Calu3 (cell line): ENCODE data around the gene LAGE3. TPM values are rescaled to one million over a fixed set of nuclear protein-coding genes. Genes with fewer than 3 reads are reported as not detected.

Experiments used
- BruUV-seq: library from RNA; stranded (reverse); fragments of 400-500 nt; replicated peaks from 2 replicates; lab custom pipeline; 2021; lab: Mats Ljungman, UMichigan
- CTCF ChIA-PET: fragments of 300-600 bp; sonication (Branson Sonifier 250); formaldehyde crosslinking; loops from one replicate; lab custom pipeline; 2022; ENCODE audit warnings: antibody characterized with exemption; lab: Charles Lee
- DNase-seq: peaks from one replicate; pipeline ENCODE4 v3.0.0; 2022
- H3K27ac Mint-ChIP-seq: one replicate; pipeline ENCODE4 v1.8.0; 2022; ENCODE audit warnings: mixed read lengths; ENCODE audit not compliant: unreplicated experiment
- H3K27me3 Mint-ChIP-seq: one replicate; pipeline ENCODE4 v1.8.0; 2022; ENCODE audit warnings: mixed read lengths; ENCODE audit not compliant: unreplicated experiment
- H3K36me3 Mint-ChIP-seq: one replicate; pipeline ENCODE4 v1.8.0; 2022; ENCODE audit warnings: mild to moderate bottlenecking, moderate library complexity, mixed read lengths; ENCODE audit not compliant: insufficient read depth, unreplicated experiment
- H3K4me1 Mint-ChIP-seq: one replicate; pipeline ENCODE4 v1.8.0; 2022; ENCODE audit warnings: mild to moderate bottlenecking, low read depth, mixed read lengths; ENCODE audit not compliant: unreplicated experiment
- H3K4me3 Mint-ChIP-seq: one replicate; pipeline ENCODE4 v1.8.0; 2022; ENCODE audit warnings: mild to moderate bottlenecking, low read depth, moderate library complexity, mixed read lengths; ENCODE audit not compliant: unreplicated experiment
- H3K9me3 Mint-ChIP-seq: one replicate; pipeline ENCODE4 v1.8.0; 2022; ENCODE audit warnings: low read depth, mixed read lengths; ENCODE audit not compliant: unreplicated experiment
- CTCF ChIP-seq: fragments of 200-600 bp; IDR thresholded peaks from one replicate; pipeline ENCODE4 v1.8.0; 2022; ENCODE audit warnings: antibody characterized with exemption; ENCODE audit not compliant: unreplicated experiment
- intact Hi-C: fragments of 100-400 bp; cut with micrococcal nuclease; formaldehyde crosslinking; loops from one replicate; pipeline ENCODE4 v1.10.0; 2022; ENCODE audit not compliant: unreplicated experiment
- total RNA-seq: library from RNA; stranded (reverse); gene quantifications from 2 replicates; pipeline ENCODE4 v1.2.3, GENCODE V29; 2022

LAGE3 gene
- total RNA-seq, 1 experiment from 2014 or later, result 25.5 TPM

DNA sequence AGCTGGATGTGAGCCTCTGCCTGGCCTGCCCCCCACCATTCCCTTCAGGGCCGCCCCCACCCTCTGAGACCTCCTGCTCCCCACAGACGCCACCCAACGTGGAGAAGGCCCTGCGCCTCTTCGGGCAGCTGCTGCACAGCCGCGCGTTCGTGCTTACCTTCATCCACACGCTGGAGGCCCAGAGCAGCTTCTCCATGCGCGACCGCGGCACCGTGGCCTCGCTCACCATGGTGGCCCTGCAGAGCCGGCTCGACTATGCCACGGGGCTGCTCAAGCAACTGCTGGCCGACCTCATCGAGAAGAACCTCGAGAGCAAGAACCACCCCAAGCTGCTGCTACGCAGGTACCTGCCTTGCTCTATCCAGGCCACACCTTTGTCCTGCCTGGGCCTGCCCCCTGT is 10.9 kb downstream of the LAGE3 start:
- DNase-seq, result no peak
- TF ChIP-seq CTCF, result no peak
- Mint-ChIP-seq H3K27ac (no peak overlapping the region), H3K4me3 (no peak overlapping the region), H3K4me1 (no peaks in the 10 kb centered on the region), H3K9me3 (no peaks in the 10 kb centered on the region), H3K36me3 (peaks cover 36% of the 10 kb centered on the region), H3K27me3 (no peaks in the 10 kb centered on the region)
- intact Hi-C loops, result no loop called here
- CTCF ChIA-PET, result no interaction called here
- no TSS peak for BruUV-seq

DNA sequence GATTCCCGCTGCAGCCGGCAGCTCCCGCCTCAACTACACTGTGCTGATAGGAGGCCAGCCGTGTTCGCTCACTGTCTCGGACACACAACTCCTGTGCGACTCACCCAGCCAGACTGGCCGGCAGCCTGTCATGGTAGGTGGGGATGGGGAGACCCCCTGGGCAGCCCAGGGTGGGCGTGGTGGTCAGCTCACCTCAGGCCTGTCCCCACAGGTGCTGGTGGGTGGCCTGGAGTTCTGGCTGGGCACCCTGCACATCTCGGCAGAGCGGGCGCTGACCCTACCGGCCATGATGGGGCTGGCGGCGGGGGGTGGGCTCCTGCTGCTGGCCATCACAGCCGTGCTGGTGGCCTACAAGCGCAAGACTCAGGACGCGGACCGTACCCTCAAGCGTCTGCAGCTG is 11.5 kb downstream of the LAGE3 start:
- TF ChIP-seq CTCF, result no peak
- BruUV-seq, result no TSS peak
- no peak for DNase-seq
- intact Hi-C loops, result no loop called here
- H3K9me3 Mint-ChIP-seq, result no peaks in the 10 kb centered on the region
- H3K27me3 Mint-ChIP-seq, result no peaks in the 10 kb centered on the region
- no peak overlapping the region for H3K27ac Mint-ChIP-seq
- CTCF ChIA-PET, result no interaction called here
- H3K4me3 Mint-ChIP-seq, result no peak overlapping the region
- no peaks in the 10 kb centered on the region for H3K4me1 Mint-ChIP-seq
- peaks cover 39% of the 10 kb centered on the region for H3K36me3 Mint-ChIP-seq

DNA sequence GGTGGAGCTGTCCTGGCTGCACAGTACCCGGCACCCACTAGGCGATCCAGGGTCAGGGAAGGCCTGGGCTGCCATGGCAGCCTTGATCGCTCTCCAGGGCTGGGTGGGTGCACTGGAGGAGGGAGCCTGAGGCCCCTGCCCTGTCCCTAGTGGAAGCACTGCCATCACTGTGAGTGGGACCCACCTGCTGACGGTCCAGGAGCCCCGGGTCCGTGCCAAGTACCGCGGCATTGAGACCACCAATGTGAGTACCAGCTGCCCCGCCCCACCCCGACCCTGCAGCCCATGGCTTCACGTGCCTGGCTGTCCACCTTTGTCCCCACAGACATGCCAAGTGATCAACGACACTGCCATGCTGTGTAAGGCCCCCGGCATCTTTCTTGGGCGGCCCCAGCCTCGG is 12.2 kb downstream of the LAGE3 start:
- Mint-ChIP-seq H3K9me3 (no peaks in the 10 kb centered on the region), H3K36me3 (peaks cover 38% of the 10 kb centered on the region), H3K27ac (no peak overlapping the region), H3K4me1 (peaks cover 2% of the 10 kb centered on the region), H3K27me3 (no peaks in the 10 kb centered on the region), H3K4me3 (no peak overlapping the region)
- TF ChIP-seq CTCF, result no peak
- CTCF ChIA-PET, result no interaction called here
- intact Hi-C loops, result no loop called here
- no TSS peak for BruUV-seq
- DNase-seq, result no peak

DNA sequence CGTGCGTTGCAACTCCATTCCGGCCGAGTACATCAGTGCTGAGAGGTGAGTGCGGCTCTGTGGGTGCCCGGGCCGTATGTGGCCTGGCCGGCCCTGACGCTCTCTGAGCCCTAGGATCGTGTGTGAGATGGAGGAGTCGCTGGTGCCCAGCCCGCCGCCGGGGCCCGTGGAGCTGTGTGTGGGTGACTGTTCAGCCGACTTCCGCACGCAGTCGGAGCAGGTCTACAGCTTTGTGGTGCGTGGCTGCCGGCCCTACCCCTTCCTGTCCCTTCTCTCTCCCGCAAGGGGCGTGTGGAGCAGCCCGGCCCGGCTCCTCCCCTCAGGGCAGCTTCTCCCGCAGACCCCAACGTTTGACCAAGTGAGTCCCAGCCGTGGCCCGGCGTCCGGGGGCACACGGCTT is 13.0 kb downstream of the LAGE3 start:
- Mint-ChIP-seq H3K27ac (no peak overlapping the region), H3K4me3 (no peak overlapping the region), H3K4me1 (peaks cover 9% of the 10 kb centered on the region), H3K9me3 (no peaks in the 10 kb centered on the region), H3K36me3 (peaks cover 39% of the 10 kb centered on the region), H3K27me3 (no peaks in the 10 kb centered on the region)
- CTCF ChIA-PET, result no interaction called here
- no peak for DNase-seq
- intact Hi-C loops, result no loop called here
- TF ChIP-seq CTCF, result no peak
- no TSS peak for BruUV-seq
